A549 (cell line): Measurements from ENCODE around the gene UGT1A3. TPM values are rescaled to one million over a fixed set of nuclear protein-coding genes. Genes with fewer than 3 reads are reported as not detected.
A peak's percentile ranks its signal among the peaks of the same experiment; 100 is the strongest.

ENCODE experiments used
- ATAC-seq, 2 experiments: fragments of 200-7000 bp in 1 of 2; fragments of >200 bp in 1 of 2; cut with Nextera tagmentation in 1 of 2; cut with Tn5 transposase in 1 of 2; 3 replicates each; pipeline versions ENCODE4 v1.8.0 to v1.9.1; 2018 to 2020; ENCODE audit warnings: mild to moderate bottlenecking in 1 of 2, moderate library complexity in 1 of 2
- CTCF ChIA-PET: fragments of 300-600 bp; sonication (Branson Sonifier 250); formaldehyde crosslinking; extraction: SDS; loops from one replicate; lab custom pipeline; 2021; ENCODE audit warnings: antibody characterized with exemption, inconsistent platforms; lab: Yijun Ruan, JAX
- POLR2A ChIA-PET: fragments of 350-600 bp; formaldehyde crosslinking; extraction: SDS; loops from one replicate; lab custom pipeline; 2021; ENCODE audit warnings: antibody characterized with exemption, inconsistent platforms; lab: Yijun Ruan, JAX
- DNase-seq, 2 experiments: peaks; one replicate each; pipeline versions ENCODE4 v3.0.0 to v3.0.0-alpha.2; 2011 to 2016; ENCODE audit warnings: low read depth in 1 of 2, low spot score in 1 of 2
- FAIRE-seq: peaks from 2 replicates; lab custom pipeline; 2011; peaks lifted over from hg19 to GRCh38; lab: Jason Lieb, UNC
- H3K27ac ChIP-seq, 2 experiments: fragments of >200 bp; sonication (Bioruptor Twin); formaldehyde crosslinking; 3 replicates each; pipeline ENCODE4 v1.5.1; 2016 to 2017
- H3K4me1 ChIP-seq: fragments of >200 bp; sonication (Bioruptor Twin); formaldehyde crosslinking; 3 replicates; pipeline ENCODE4 v1.6.1; 2016
- H3K4me2 ChIP-seq: fragments of >200 bp; sonication (Bioruptor Twin); formaldehyde crosslinking; 3 replicates; pipeline ENCODE4 v1.6.1; 2016
- H3K4me3 ChIP-seq: fragments of >200 bp; sonication (Bioruptor Twin); formaldehyde crosslinking; 3 replicates; pipeline ENCODE4 v1.5.1; 2016
- H3K9me3 ChIP-seq: fragments of >200 bp; sonication (Bioruptor Twin); formaldehyde crosslinking; 3 replicates; pipeline ENCODE4 v1.6.1; 2016
- BHLHE40 ChIP-seq: IDR thresholded peaks from 2 replicates; pipeline ENCODE4 v1.6.1; 2012; ENCODE audit warnings: low read depth, low read length, inconsistent platforms
- CEBPB ChIP-seq, 2 experiments: fragments of >200 bp in 1 of 2; sonication (Bioruptor Twin) in 1 of 2; formaldehyde crosslinking in 1 of 2; IDR thresholded peaks; 2 replicates each; pipeline ENCODE4 v1.6.1; 2012 to 2016
- EHF ChIP-seq: fragments of 250-450 bp; sonication (Bioruptor Pico); IDR thresholded peaks from 2 replicates; pipeline ENCODE4 v1.5.0; 2020; ENCODE audit warnings: mild to moderate bottlenecking
- EP300 ChIP-seq, 2 experiments: fragments of >200 bp; sonication (Bioruptor Twin); formaldehyde crosslinking; IDR thresholded peaks; 2 replicates in 1 of 2; 3 replicates in 1 of 2; pipeline ENCODE4 v1.6.1; 2016 to 2017
- FOSB ChIP-seq: fragments of 250-450 bp; sonication (Bioruptor Pico); IDR thresholded peaks from 2 replicates; pipeline ENCODE4 v1.5.0; 2020; ENCODE audit warnings: mild to moderate bottlenecking, moderate library complexity
- FOSL2 ChIP-seq, 2 experiments: fragments of 450-650 bp in 1 of 2; fragments of >200 bp in 1 of 2; sonication (Bioruptor Twin) in 1 of 2; formaldehyde crosslinking; IDR thresholded peaks; 2 replicates each; pipeline versions ENCODE4 v1.5.0 to v1.6.1; 2016 to 2020; ENCODE audit warnings: mild to moderate bottlenecking in 1 of 2, moderate library complexity in 1 of 2
- FOXS1 ChIP-seq: fragments of 250-450 bp; sonication (Bioruptor Pico); IDR thresholded peaks from 2 replicates; pipeline ENCODE4 v1.5.0; 2020; ENCODE audit warnings: mild to moderate bottlenecking, moderate library complexity
- GATA3 ChIP-seq: IDR thresholded peaks from 2 replicates; pipeline ENCODE4 v1.6.1; 2012; ENCODE audit warnings: borderline replicate concordance
- HEYL ChIP-seq: fragments of 250-450 bp; sonication (Bioruptor Pico); IDR thresholded peaks from 2 replicates; pipeline ENCODE4 v1.8.0; 2021; ENCODE audit warnings: mild to moderate bottlenecking, moderate library complexity
- HOXB5 ChIP-seq: fragments of 250-450 bp; sonication (Bioruptor Pico); IDR thresholded peaks from 2 replicates; pipeline ENCODE4 v1.5.0; 2020; ENCODE audit warnings: mild to moderate bottlenecking, moderate library complexity
- JUN ChIP-seq, 2 experiments: fragments of >200 bp; sonication (Bioruptor Twin); formaldehyde crosslinking; IDR thresholded peaks; 2 replicates in 1 of 2; 3 replicates in 1 of 2; pipeline ENCODE4 v1.6.1; 2016 to 2017
- JUNB ChIP-seq: fragments of >200 bp; sonication (Bioruptor Twin); formaldehyde crosslinking; IDR thresholded peaks from 2 replicates; pipeline ENCODE4 v1.6.1; 2016
- MAFK ChIP-seq: fragments of 450-650 bp; IDR thresholded peaks from 2 replicates; pipeline ENCODE4 v1.6.1; 2014; ENCODE audit not compliant: partially characterized antibody
- MAZ ChIP-seq: fragments of 150-350 bp; IDR thresholded peaks from 2 replicates; pipeline ENCODE4 v1.6.1; 2014; ENCODE audit warnings: antibody characterized with exemption, low read depth, low read length, borderline replicate concordance
- MYC ChIP-seq: IDR thresholded peaks from 2 replicates; pipeline ENCODE4 v1.6.1; 2012; ENCODE audit warnings: mild to moderate bottlenecking, inconsistent platforms, low read length, improper control_type of control experiment, borderline replicate concordance
- NFE2L2 ChIP-seq: fragments of 150-350 bp; conservative IDR thresholded peaks from 2 replicates; pipeline ENCODE4 v1.6.1; 2014; ENCODE audit warnings: low read length
- NPAS2 ChIP-seq: fragments of 250-450 bp; sonication (Bioruptor Pico); IDR thresholded peaks from 2 replicates; pipeline ENCODE4 v1.8.0; 2022; ENCODE audit warnings: mild to moderate bottlenecking, moderate library complexity, borderline replicate concordance
- RAD21 ChIP-seq, 2 experiments: fragments of >200 bp in 1 of 2; sonication (Bioruptor Twin) in 1 of 2; formaldehyde crosslinking in 1 of 2; IDR thresholded peaks in 1 of 2; conservative IDR thresholded peaks in 1 of 2; 2 replicates in 1 of 2; 3 replicates in 1 of 2; pipeline ENCODE4 v1.6.1; 2012 to 2018; ENCODE audit warnings: inconsistent platforms in 1 of 2
- RARB ChIP-seq: fragments of 250-450 bp; sonication (Bioruptor Pico); IDR thresholded peaks from 2 replicates; pipeline ENCODE4 v1.8.0; 2021; ENCODE audit warnings: mild to moderate bottlenecking, moderate library complexity
- RCOR1 ChIP-seq: fragments of 150-350 bp; IDR thresholded peaks from 2 replicates; pipeline ENCODE4 v1.6.1; 2014; ENCODE audit warnings: antibody characterized with exemption, low read length, low read depth
- RNF2 ChIP-seq: fragments of 200-600 bp; sonication (generic); IDR thresholded peaks from 2 replicates; pipeline ENCODE4 v1.6.1; 2016; ENCODE audit warnings: low read depth, mild to moderate bottlenecking, antibody characterized with exemption, moderate library complexity, borderline replicate concordance
- SMC3 ChIP-seq: fragments of >200 bp; sonication (Bioruptor Twin); formaldehyde crosslinking; IDR thresholded peaks from 3 replicates; pipeline ENCODE4 v1.6.1; 2018; ENCODE audit warnings: inconsistent platforms
- ZC3H11A ChIP-seq: fragments of 450-650 bp; IDR thresholded peaks from 2 replicates; pipeline ENCODE4 v1.6.1; 2014; ENCODE audit warnings: antibody characterized with exemption, mild to moderate bottlenecking
- ZSCAN20 ChIP-seq: fragments of 250-450 bp; sonication (Bioruptor Pico); IDR thresholded peaks from 2 replicates; pipeline ENCODE4 v1.8.0; 2022; ENCODE audit warnings: mild to moderate bottlenecking, moderate library complexity
- WGBS: methylation state at CpG from one replicate; pipeline ENCODE4 v1.1.6; 2017; ENCODE audit errors: missing lambda C conversion rate; 5-methylcytosine and 5-hydroxymethylcytosine counted together
- polyA plus RNA-seq, 4 experiments: library from polyadenylated mRNA; depleted of rRNA in 3 of 4; stranded (reverse); fragments of >200 nt; fragmentation: RNase III in 1 of 4; extraction: RNeasy Plus Mini Kit Qiagen cat#74134 plus additional on column Dnase treatment in 1 of 4; gene quantifications; 2 replicates in 3 of 4; 3 replicates in 1 of 4; pipeline ENCODE4 v1.2.3, GENCODE V29; 2011 to 2017
- TF ChIP-seq, protein P1 (sequence below): IDR thresholded peaks from 2 replicates; pipeline ENCODE4 v1.6.1; 2012
- TF ChIP-seq, protein P2 (sequence below): fragments of 150-350 bp; IDR thresholded peaks from 2 replicates; pipeline ENCODE4 v1.6.1; 2014; ENCODE audit warnings: low read depth, mild to moderate bottlenecking, low read length
- TF ChIP-seq, protein P3 (sequence below): fragments of >200 bp; sonication (Bioruptor Twin); formaldehyde crosslinking; IDR thresholded peaks from 3 replicates; pipeline ENCODE4 v1.6.1; 2016
- TF ChIP-seq, protein P4 (sequence below): fragments of >200 bp; sonication (Bioruptor Twin); formaldehyde crosslinking; IDR thresholded peaks from 2 replicates; pipeline ENCODE4 v1.6.1; 2016
- TF ChIP-seq, protein P5 (sequence below): IDR thresholded peaks from 2 replicates; pipeline ENCODE4 v1.6.1; 2012; ENCODE audit warnings: low read depth, borderline replicate concordance
- TF ChIP-seq, protein P6 (sequence below): IDR thresholded peaks from 2 replicates; pipeline ENCODE4 v1.6.1; 2012
- TF ChIP-seq, protein P7 (sequence below): fragments of 200-600 bp; sonication (generic); IDR thresholded peaks from 2 replicates; pipeline ENCODE4 v1.6.1; 2016; ENCODE audit warnings: antibody characterized with exemption, mild to moderate bottlenecking, moderate library complexity

UGT1A3 gene
- polyA plus RNA-seq, 2 of the 4 experiments (the other 2 are of a cell fraction) = 0.23 to 0.39 TPM

DNA sequence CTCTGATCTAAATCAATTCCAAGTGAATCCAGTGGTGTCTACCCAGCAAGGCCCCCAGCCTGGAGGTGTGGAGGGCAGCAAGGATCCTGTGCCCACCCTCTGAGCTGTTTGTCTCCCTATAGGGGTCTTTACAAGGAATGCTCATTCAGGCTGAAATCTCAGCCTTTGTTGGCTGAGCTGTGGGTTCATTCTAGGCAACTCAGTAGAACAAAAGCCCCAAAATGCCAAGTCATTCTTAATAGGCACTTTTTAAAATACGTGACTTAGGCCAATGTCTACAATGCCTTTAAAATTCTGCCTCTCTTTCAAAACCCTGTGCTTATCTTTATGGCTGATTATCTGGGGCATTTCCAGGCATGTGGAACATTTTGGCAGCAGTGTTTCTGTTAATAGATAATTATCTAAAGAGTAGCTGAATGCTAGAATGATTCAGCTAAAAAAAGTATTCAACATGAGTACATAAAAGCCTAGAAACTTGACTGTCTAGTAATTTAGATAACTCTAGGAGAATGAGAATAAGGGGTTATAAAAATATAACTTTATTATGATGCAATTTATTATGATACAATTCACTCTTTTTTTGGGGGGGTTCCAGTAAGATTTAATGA is 28.7 kb upstream of the UGT1A3 start:
- Histone ChIP-seq H3K4me2 (peak overlapping the region; percentile 52), H3K9me3 (peaks cover 59% of the 10 kb centered on the region)
- TF ChIP-seq, protein P1, sequence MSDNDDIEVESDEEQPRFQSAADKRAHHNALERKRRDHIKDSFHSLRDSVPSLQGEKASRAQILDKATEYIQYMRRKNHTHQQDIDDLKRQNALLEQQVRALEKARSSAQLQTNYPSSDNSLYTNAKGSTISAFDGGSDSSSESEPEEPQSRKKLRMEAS = peak; percentile 87
- TF ChIP-seq MAZ = no peak
- TF ChIP-seq HEYL (CRISPR knock-in tag) = peak; percentile 82
- TF ChIP-seq NPAS2 = peak; percentile 44; the same call in 1 of the 2 replicates
- TF ChIP-seq RAD21 (conservative IDR thresholded peaks at IDR 0.05 in 1 of 2, IDR thresholded peaks at IDR 0.05 in 1 of 2) = peak; percentile 39 to 71; a peak in 4 of 5 replicates
- TF ChIP-seq, protein P2, sequence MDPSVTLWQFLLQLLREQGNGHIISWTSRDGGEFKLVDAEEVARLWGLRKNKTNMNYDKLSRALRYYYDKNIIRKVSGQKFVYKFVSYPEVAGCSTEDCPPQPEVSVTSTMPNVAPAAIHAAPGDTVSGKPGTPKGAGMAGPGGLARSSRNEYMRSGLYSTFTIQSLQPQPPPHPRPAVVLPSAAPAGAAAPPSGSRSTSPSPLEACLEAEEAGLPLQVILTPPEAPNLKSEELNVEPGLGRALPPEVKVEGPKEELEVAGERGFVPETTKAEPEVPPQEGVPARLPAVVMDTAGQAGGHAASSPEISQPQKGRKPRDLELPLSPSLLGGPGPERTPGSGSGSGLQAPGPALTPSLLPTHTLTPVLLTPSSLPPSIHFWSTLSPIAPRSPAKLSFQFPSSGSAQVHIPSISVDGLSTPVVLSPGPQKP = no peak
- TF ChIP-seq FOXS1 = peak; percentile 19; the same call in 1 of the 2 replicates
- TF ChIP-seq FOSL2 (IDR thresholded peaks at IDR 0.05) = peak; percentile 62; the same call in 1 of the 2 replicates
- TF ChIP-seq FOSL2 (CRISPR knock-in tag; IDR thresholded peaks at IDR 0.05) = peak; percentile 80
- peak; percentile 78 for TF ChIP-seq MYC
- no peak for TF ChIP-seq ZC3H11A
- no peak for TF ChIP-seq RCOR1
- TF ChIP-seq EP300 (IDR thresholded peaks at IDR 0.05) = peak; percentile 100
- peak; percentile 79 for TF ChIP-seq EHF (CRISPR knock-in tag)
- TF ChIP-seq GATA3 = peak; percentile 99
- peak; percentile 98 to 99 for TF ChIP-seq JUN (IDR thresholded peaks at IDR 0.05)
- no peak for TF ChIP-seq RNF2
- TF ChIP-seq, protein P3, sequence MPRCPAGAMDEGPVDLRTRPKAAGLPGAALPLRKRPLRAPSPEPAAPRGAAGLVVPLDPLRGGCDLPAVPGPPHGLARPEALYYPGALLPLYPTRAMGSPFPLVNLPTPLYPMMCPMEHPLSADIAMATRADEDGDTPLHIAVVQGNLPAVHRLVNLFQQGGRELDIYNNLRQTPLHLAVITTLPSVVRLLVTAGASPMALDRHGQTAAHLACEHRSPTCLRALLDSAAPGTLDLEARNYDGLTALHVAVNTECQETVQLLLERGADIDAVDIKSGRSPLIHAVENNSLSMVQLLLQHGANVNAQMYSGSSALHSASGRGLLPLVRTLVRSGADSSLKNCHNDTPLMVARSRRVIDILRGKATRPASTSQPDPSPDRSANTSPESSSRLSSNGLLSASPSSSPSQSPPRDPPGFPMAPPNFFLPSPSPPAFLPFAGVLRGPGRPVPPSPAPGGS = peak; percentile 96
- peak; percentile 20; the same call in 1 of the 2 replicates for TF ChIP-seq ZSCAN20
- TF ChIP-seq JUNB = peak; percentile 94
- TF ChIP-seq, protein P4, sequence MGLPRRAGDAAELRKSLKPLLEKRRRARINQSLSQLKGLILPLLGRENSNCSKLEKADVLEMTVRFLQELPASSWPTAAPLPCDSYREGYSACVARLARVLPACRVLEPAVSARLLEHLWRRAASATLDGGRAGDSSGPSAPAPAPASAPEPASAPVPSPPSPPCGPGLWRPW = peak; percentile 45
- peak; percentile 59; the same call in 2 of the 3 replicates for TF ChIP-seq SMC3
- TF ChIP-seq HOXB5 (CRISPR knock-in tag) = peak; percentile 86
- peak; percentile 81 to 95 for TF ChIP-seq CEBPB (IDR thresholded peaks at IDR 0.05)
- TF ChIP-seq FOSB (CRISPR knock-in tag) = no peak
- TF ChIP-seq, protein P5, sequence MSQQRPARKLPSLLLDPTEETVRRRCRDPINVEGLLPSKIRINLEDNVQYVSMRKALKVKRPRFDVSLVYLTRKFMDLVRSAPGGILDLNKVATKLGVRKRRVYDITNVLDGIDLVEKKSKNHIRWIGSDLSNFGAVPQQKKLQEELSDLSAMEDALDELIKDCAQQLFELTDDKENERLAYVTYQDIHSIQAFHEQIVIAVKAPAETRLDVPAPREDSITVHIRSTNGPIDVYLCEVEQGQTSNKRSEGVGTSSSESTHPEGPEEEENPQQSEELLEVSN = peak; percentile 7; the same call in 1 of the 2 replicates
- TF ChIP-seq NFE2L2 = peak; percentile 100
- TF ChIP-seq, protein P6, sequence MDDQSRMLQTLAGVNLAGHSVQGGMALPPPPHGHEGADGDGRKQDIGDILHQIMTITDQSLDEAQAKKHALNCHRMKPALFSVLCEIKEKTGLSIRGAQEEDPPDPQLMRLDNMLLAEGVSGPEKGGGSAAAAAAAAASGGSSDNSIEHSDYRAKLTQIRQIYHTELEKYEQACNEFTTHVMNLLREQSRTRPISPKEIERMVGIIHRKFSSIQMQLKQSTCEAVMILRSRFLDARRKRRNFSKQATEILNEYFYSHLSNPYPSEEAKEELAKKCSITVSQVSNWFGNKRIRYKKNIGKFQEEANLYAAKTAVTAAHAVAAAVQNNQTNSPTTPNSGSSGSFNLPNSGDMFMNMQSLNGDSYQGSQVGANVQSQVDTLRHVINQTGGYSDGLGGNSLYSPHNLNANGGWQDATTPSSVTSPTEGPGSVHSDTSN = peak; percentile 65; the same call in 1 of the 2 replicates
- peak; percentile 14; the same call in 1 of the 2 replicates for TF ChIP-seq RARB
- peak; percentile 100 for TF ChIP-seq MAFK
- no peak for TF ChIP-seq BHLHE40
- TF ChIP-seq, protein P7, sequence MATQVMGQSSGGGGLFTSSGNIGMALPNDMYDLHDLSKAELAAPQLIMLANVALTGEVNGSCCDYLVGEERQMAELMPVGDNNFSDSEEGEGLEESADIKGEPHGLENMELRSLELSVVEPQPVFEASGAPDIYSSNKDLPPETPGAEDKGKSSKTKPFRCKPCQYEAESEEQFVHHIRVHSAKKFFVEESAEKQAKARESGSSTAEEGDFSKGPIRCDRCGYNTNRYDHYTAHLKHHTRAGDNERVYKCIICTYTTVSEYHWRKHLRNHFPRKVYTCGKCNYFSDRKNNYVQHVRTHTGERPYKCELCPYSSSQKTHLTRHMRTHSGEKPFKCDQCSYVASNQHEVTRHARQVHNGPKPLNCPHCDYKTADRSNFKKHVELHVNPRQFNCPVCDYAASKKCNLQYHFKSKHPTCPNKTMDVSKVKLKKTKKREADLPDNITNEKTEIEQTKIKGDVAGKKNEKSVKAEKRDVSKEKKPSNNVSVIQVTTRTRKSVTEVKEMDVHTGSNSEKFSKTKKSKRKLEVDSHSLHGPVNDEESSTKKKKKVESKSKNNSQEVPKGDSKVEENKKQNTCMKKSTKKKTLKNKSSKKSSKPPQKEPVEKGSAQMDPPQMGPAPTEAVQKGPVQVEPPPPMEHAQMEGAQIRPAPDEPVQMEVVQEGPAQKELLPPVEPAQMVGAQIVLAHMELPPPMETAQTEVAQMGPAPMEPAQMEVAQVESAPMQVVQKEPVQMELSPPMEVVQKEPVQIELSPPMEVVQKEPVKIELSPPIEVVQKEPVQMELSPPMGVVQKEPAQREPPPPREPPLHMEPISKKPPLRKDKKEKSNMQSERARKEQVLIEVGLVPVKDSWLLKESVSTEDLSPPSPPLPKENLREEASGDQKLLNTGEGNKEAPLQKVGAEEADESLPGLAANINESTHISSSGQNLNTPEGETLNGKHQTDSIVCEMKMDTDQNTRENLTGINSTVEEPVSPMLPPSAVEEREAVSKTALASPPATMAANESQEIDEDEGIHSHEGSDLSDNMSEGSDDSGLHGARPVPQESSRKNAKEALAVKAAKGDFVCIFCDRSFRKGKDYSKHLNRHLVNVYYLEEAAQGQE = no peak
- TF ChIP-seq, all 56 proteins: peak for 23
- H3K27ac ChIP-seq = peak overlapping the region; percentile 99 to 100
- ATAC-seq (peak; percentile 93 to 98), DNase-seq (peak; percentile 61 to 98), FAIRE-seq (peak; percentile 97)
- CTCF ChIA-PET = interaction anchor here (0.9 to 2.6 kb wide), 5 partner anchors 11 to 218 kb away, joined by 3 to 11 read pairs (median 3); partner anchors contain the start of gene USP40
- WGBS = 0% methylated on average over 1 of the region's 1 CpG
- H3K4me3 ChIP-seq = no peak overlapping the region
- H3K4me1 ChIP-seq = peaks cover 30% of the 10 kb centered on the region
- POLR2A ChIA-PET = interaction anchor here (0.8 to 1.9 kb wide), 6 partner anchors 9 to 213 kb away, joined by 4 to 13 read pairs (median 8); partner anchors contain the start of gene USP40
